Type B pancreatic cell (in vitro differentiated cells): ENCODE measurements around the gene RUNDC1. TPM values are rescaled to one million over a fixed set of nuclear protein-coding genes. Genes with fewer than 3 reads are reported as not detected.

Experiments used
- DNase-seq: peaks from one replicate; pipeline ENCODE4 v3.0.0; 2021; ENCODE audit warnings: mixed read lengths; ENCODE audit not compliant: unreplicated experiment; ENCODE audit errors: extremely low spot score
- H3K27ac Mint-ChIP-seq: 2 replicates; pipeline ENCODE4 v1.8.0; 2021; ENCODE audit warnings: mild to moderate bottlenecking, mixed read lengths
- H3K27me3 Mint-ChIP-seq: 2 replicates; pipeline ENCODE4 v1.8.0; 2021; ENCODE audit warnings: mixed read lengths
- H3K36me3 Mint-ChIP-seq: 2 replicates; pipeline ENCODE4 v1.8.0; 2021; ENCODE audit warnings: mixed read lengths
- H3K4me1 Mint-ChIP-seq: one replicate; pipeline ENCODE4 v1.8.0; 2021; ENCODE audit warnings: mixed read lengths; ENCODE audit not compliant: unreplicated experiment
- H3K4me3 Mint-ChIP-seq: 2 replicates; pipeline ENCODE4 v1.8.0; 2021; ENCODE audit warnings: mild to moderate bottlenecking, mixed read lengths
- H3K9me3 Mint-ChIP-seq: 2 replicates; pipeline ENCODE4 v1.8.0; 2021; ENCODE audit warnings: mixed read lengths
- CTCF ChIP-seq: fragments of 200-600 bp; sonication (generic); conservative IDR thresholded peaks from 2 replicates; pipeline ENCODE4 v1.5.0; 2021; ENCODE audit warnings: antibody characterized with exemption, mild to moderate bottlenecking
- total RNA-seq: library from RNA; stranded (reverse); gene quantifications from 2 replicates; pipeline ENCODE4 v1.2.1, GENCODE V29; 2021; ENCODE audit warnings: low replicate concordance

Gene RUNDC1
- total RNA-seq, 1 donor from 2014 or later = 18.2 TPM

DNA sequence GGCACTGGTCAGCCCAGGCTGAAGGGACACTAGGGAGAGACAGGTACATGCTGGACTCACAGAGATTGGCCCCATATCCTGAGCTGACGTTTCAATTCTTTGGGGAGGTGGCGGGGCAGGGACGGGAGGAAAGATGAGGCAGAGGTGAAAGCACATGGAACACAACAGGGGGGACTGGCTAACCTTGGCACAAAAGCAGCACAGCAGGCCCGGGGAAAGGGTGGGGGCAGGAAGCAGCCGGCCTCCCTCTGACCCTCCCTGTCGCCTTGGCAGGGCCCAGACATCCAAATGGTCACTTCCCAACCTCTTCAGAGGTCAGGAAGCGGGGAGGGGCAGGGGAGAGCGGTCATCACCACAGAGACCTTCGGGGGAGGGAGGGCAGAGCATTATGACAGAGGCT, 35.2 kb downstream of the RUNDC1 start:
- Mint-ChIP-seq H3K36me3 (peaks cover 11% of the 10 kb centered on the region), H3K4me1 (peaks cover 40% of the 10 kb centered on the region), H3K4me3 (no peak overlapping the region), H3K27ac (no peak overlapping the region), H3K9me3 (no peaks in the 10 kb centered on the region), H3K27me3 (no peaks in the 10 kb centered on the region)
- no peak for DNase-seq
- no peak for TF ChIP-seq CTCF

- no peak for DNase-seq
- H3K36me3 Mint-ChIP-seq = peaks cover 11% of the 10 kb centered on the region
- peaks cover 37% of the 10 kb centered on the region for H3K4me1 Mint-ChIP-seq
- no peak overlapping the region for H3K27ac Mint-ChIP-seq
- H3K9me3 Mint-ChIP-seq = no peaks in the 10 kb centered on the region
- H3K27me3 Mint-ChIP-seq = no peaks in the 10 kb centered on the region
- TF ChIP-seq CTCF = no peak
- no peak overlapping the region for H3K4me3 Mint-ChIP-seq
These were observed 35.9 kb downstream of the RUNDC1 start for GRCh38 chr17:43016216-43016615.

GRCh38 chr17:43018008-43018853, 37.9 kb downstream of the RUNDC1 start:
- peak overlapping the region; percentile 52 for H3K27ac Mint-ChIP-seq
- peaks cover 33% of the 10 kb centered on the region for H3K4me1 Mint-ChIP-seq
- H3K9me3 Mint-ChIP-seq = no peaks in the 10 kb centered on the region
- no peaks in the 10 kb centered on the region for H3K27me3 Mint-ChIP-seq
- peak overlapping the region; percentile 77 for H3K4me3 Mint-ChIP-seq
- no peak for TF ChIP-seq CTCF
- H3K36me3 Mint-ChIP-seq = peaks cover 11% of the 10 kb centered on the region
- DNase-seq = no peak

- peaks cover 33% of the 10 kb centered on the region for H3K4me1 Mint-ChIP-seq
- peaks cover 11% of the 10 kb centered on the region for H3K36me3 Mint-ChIP-seq
- H3K27ac Mint-ChIP-seq = peak overlapping the region; percentile 52
- no peaks in the 10 kb centered on the region for H3K9me3 Mint-ChIP-seq
- DNase-seq = no peak
- no peak for TF ChIP-seq CTCF
- peak overlapping the region; percentile 77 for H3K4me3 Mint-ChIP-seq
- H3K27me3 Mint-ChIP-seq = no peaks in the 10 kb centered on the region
These were observed 38.6 kb downstream of the RUNDC1 start for GRCh38 chr17:43018932-43019331.

DNA sequence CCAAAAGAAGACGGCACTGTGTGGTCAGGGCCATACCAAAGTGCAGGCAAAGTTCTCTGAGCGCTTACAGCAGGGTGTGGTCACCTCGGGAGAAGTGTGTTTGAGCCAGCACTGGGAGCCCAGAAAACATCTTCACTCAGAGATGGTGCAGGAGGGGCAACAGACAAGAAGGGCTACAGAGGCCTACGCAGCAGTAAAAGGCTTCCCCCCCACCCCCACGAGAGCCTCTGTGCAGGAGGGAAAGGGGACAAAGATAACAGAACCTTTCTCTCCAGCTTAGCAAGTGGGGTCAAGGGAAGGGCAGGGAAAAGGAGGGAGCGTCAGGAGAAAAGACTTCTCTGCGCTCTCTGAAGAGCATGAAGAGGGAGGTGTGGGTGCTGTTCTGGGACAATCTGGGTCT, 39.1 kb downstream of the RUNDC1 start:
- Mint-ChIP-seq H3K9me3 (no peaks in the 10 kb centered on the region), H3K4me3 (peak overlapping the region; percentile 93), H3K27ac (peak overlapping the region; percentile 98), H3K27me3 (peaks cover 2% of the 10 kb centered on the region), H3K36me3 (peaks cover 11% of the 10 kb centered on the region), H3K4me1 (peaks cover 36% of the 10 kb centered on the region)
- TF ChIP-seq CTCF = no peak
- no peak for DNase-seq
